PC-9 (cell line): ENCODE data around the gene THOC2. TPM values are rescaled to one million over a fixed set of nuclear protein-coding genes. Genes with fewer than 3 reads are reported as not detected.

Experiments
- BruUV-seq: library from RNA; stranded (reverse); fragments of 400-500 nt; replicated peaks from 2 replicates; lab custom pipeline; 2021; lab: Mats Ljungman, UMichigan
- CTCF ChIA-PET: fragments of 300-600 bp; sonication (Branson Sonifier 250); formaldehyde crosslinking; loops from one replicate; lab custom pipeline; 2022; ENCODE audit warnings: antibody characterized with exemption; lab: Charles Lee
- POLR2A ChIA-PET: fragments of 300-600 bp; sonication (Branson Sonifier 250); formaldehyde crosslinking; loops from one replicate; lab custom pipeline; 2022; ENCODE audit warnings: antibody characterized with exemption; ENCODE audit not compliant: unreplicated experiment; lab: Charles Lee
- DNase-seq, 2 experiments: peaks; one replicate each; pipeline versions ENCODE4 v3.0.0 to v3.0.0-alpha.2; 2015 to 2022; ENCODE audit warnings: mixed read lengths in 1 of 2
- H2AFZ ChIP-seq: fragments of 200-600 bp; sonication (generic); 2 replicates; pipeline ENCODE4 v1.8.1; 2017; ENCODE audit warnings: antibody characterized with exemption
- H3F3A ChIP-seq: fragments of 200-600 bp; sonication (generic); 2 replicates; pipeline ENCODE4 v1.8.1; 2017; ENCODE audit warnings: antibody characterized with exemption, mild to moderate bottlenecking, low read depth; ENCODE audit not compliant: insufficient read depth
- H3K27ac ChIP-seq: fragments of 200-600 bp; sonication (generic); 2 replicates; pipeline ENCODE4 v1.6.1; 2016; ENCODE audit warnings: mixed run types
- H3K27me3 ChIP-seq: fragments of 200-600 bp; sonication (generic); 2 replicates; pipeline ENCODE4 v1.6.1; 2016; ENCODE audit warnings: low read depth, mixed run types; ENCODE audit not compliant: insufficient read depth
- H3K36me3 ChIP-seq: fragments of 200-600 bp; sonication (generic); 2 replicates; pipeline ENCODE4 v1.6.1; 2016; ENCODE audit warnings: low read depth, mixed run types
- H3K4me1 ChIP-seq: fragments of 200-600 bp; sonication (generic); replicated peaks from 2 replicates; pipeline ENCODE4 v1.6.1; 2016; ENCODE audit warnings: mixed run types; ENCODE audit not compliant: insufficient read depth
- H3K4me2 ChIP-seq: fragments of 200-600 bp; sonication (generic); 2 replicates; pipeline ENCODE4 v1.6.1; 2017; ENCODE audit warnings: mixed run types
- H3K4me3 ChIP-seq: fragments of 200-600 bp; sonication (generic); 2 replicates; pipeline ENCODE4 v1.6.1; 2016; ENCODE audit warnings: mixed run types
- H3K79me2 ChIP-seq: fragments of 200-600 bp; sonication (generic); 2 replicates; pipeline ENCODE4 v1.6.1; 2017; ENCODE audit warnings: low read depth, mixed run types
- H3K9me2 ChIP-seq: fragments of 200-600 bp; sonication (generic); 2 replicates; pipeline ENCODE4 v1.8.1; 2017; ENCODE audit warnings: mild to moderate bottlenecking; ENCODE audit not compliant: insufficient read depth
- H3K9me3 ChIP-seq: fragments of 200-600 bp; sonication (generic); 2 replicates; pipeline ENCODE4 v1.8.1; 2016; ENCODE audit warnings: low read depth; ENCODE audit not compliant: insufficient read depth
- H4K20me1 ChIP-seq: fragments of 200-600 bp; sonication (generic); 2 replicates; pipeline ENCODE4 v1.8.1; 2017; ENCODE audit not compliant: insufficient read depth
- EZH2 ChIP-seq: fragments of 200-600 bp; sonication (generic); IDR thresholded peaks from 2 replicates; pipeline ENCODE4 v1.8.0; 2017; ENCODE audit warnings: antibody characterized with exemption, low read depth
- intact Hi-C: fragments of 100-400 bp; cut with micrococcal nuclease; formaldehyde crosslinking; loops from one replicate; pipeline ENCODE4 v1.10.0; 2022; ENCODE audit not compliant: unreplicated experiment
- total RNA-seq: library from RNA; stranded (reverse); gene quantifications from 2 replicates; pipeline ENCODE4 v1.2.3, GENCODE V29; 2021
- TF ChIP-seq, protein P1 (sequence below): fragments of 200-600 bp; sonication (generic); conservative IDR thresholded peaks from 2 replicates; pipeline ENCODE4 v1.6.1; 2017; ENCODE audit warnings: mixed run types, antibody characterized with exemption, mild to moderate bottlenecking, moderate library complexity

The THOC2 gene
- total RNA-seq, 1 experiment from 2014 or later, result 158 TPM

DNA sequence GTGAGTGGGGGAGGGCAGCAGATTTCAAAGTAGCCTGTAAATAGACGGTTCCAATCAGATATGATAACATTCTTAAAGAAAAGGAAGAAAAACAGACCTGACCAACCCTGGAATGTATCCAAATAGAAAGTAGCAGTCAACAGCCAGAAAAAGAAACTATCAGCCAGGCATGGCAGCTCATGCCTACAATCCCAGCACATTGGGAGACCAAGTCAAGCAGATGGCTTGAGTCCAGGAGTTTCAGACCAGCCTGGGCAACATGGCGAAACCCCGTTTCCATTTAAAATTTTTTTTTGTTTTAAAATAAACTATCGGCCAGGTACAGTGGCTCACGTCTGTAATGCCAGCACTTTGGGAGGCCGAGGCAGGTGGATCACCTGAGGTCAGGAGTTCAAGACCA is 125.0 kb downstream of the THOC2 start:
- H3K27me3 ChIP-seq, result no peaks in the 10 kb centered on the region
- no peak for TF ChIP-seq EZH2
- TF ChIP-seq, protein P1, sequence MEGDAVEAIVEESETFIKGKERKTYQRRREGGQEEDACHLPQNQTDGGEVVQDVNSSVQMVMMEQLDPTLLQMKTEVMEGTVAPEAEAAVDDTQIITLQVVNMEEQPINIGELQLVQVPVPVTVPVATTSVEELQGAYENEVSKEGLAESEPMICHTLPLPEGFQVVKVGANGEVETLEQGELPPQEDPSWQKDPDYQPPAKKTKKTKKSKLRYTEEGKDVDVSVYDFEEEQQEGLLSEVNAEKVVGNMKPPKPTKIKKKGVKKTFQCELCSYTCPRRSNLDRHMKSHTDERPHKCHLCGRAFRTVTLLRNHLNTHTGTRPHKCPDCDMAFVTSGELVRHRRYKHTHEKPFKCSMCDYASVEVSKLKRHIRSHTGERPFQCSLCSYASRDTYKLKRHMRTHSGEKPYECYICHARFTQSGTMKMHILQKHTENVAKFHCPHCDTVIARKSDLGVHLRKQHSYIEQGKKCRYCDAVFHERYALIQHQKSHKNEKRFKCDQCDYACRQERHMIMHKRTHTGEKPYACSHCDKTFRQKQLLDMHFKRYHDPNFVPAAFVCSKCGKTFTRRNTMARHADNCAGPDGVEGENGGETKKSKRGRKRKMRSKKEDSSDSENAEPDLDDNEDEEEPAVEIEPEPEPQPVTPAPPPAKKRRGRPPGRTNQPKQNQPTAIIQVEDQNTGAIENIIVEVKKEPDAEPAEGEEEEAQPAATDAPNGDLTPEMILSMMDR, result no peak
- DNase-seq, result no peak
- intact Hi-C loops, result no loop called here
- ChIA-PET POLR2A (no interaction called here), CTCF (no interaction called here)
- no peaks in the 10 kb centered on the region for H3K79me2 ChIP-seq
- H3K4me1 ChIP-seq, result no peaks in the 10 kb centered on the region
- no peak overlapping the region for H3K27ac ChIP-seq
- H2AFZ ChIP-seq, result no peak overlapping the region
- 0 out of 2 replicates have a peak, but pooled peaks cover 3% of the 10 kb centered on the region for H4K20me1 ChIP-seq
- H3K4me2 ChIP-seq, result no peak overlapping the region
- peaks cover 9% of the 10 kb centered on the region; the same call in 1 of the 2 replicates for H3F3A ChIP-seq
- peaks cover 17% of the 10 kb centered on the region; the same call in 1 of the 2 replicates for H3K36me3 ChIP-seq
- BruUV-seq, result no TSS peak
- no peaks in the 10 kb centered on the region for H3K9me2 ChIP-seq
- H3K9me3 ChIP-seq, result no peaks in the 10 kb centered on the region
- no peak overlapping the region for H3K4me3 ChIP-seq

DNA sequence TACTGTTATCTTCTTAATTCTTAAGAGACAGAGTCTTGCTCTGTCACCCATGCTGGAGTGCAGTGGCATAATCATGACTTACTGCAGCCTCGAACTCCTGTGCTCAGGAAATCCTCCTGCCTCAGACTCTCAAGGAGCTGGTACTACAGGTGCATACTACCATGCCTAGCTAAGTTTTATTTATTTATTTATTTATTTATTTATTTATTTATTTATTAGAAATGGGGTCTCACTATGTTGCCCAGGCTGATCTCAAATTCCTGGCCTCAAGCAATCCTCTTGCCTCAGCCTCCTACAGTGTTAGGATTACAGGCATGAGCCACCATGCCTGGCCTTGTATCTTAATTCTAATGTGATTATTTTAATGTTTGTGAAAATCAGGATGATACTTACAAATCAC is 125.6 kb downstream of the THOC2 start:
- H3K4me3 ChIP-seq, result no peak overlapping the region
- no peaks in the 10 kb centered on the region for H3K27me3 ChIP-seq
- H3K79me2 ChIP-seq, result no peaks in the 10 kb centered on the region
- H3K36me3 ChIP-seq, result peaks cover 17% of the 10 kb centered on the region; the same call in 1 of the 2 replicates
- TF ChIP-seq, protein P1, result no peak
- TF ChIP-seq EZH2, result no peak
- no peak overlapping the region for H2AFZ ChIP-seq
- H3F3A ChIP-seq, result peaks cover 9% of the 10 kb centered on the region; the same call in 1 of the 2 replicates
- intact Hi-C loops, result no loop called here
- ChIA-PET POLR2A (no interaction called here), CTCF (no interaction called here)
- 0 out of 2 replicates have a peak, but pooled peaks cover 3% of the 10 kb centered on the region for H4K20me1 ChIP-seq
- H3K4me2 ChIP-seq, result no peak overlapping the region
- no peaks in the 10 kb centered on the region for H3K9me2 ChIP-seq
- no TSS peak for BruUV-seq
- DNase-seq, result no peak
- no peaks in the 10 kb centered on the region for H3K9me3 ChIP-seq
- H3K4me1 ChIP-seq, result no peaks in the 10 kb centered on the region
- no peak overlapping the region for H3K27ac ChIP-seq

DNA sequence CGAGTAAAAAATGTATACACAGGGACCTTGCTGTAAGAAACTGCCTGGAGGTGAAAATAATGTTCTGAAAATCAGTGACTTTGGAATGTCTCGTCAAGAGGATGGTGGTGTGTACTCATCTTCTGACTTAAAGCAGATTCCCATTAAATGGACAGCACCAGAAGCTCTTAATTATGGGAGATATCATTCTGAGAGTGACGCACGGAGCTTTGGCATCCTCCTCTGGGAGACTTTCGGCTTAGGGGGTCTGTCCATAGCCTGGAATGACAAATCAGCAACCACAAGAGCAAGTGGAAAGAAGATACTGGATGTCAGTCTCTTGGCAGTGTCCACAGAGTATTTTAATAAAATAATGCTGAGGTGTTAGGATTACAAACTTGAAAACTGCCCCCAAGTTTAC is 129.4 kb downstream of the THOC2 start:
- Histone ChIP-seq H3K9me2 (no peaks in the 10 kb centered on the region), H3F3A (peaks cover 6% of the 10 kb centered on the region; the same call in 1 of the 2 replicates), H3K4me2 (no peak overlapping the region), H3K4me3 (no peak overlapping the region), H3K9me3 (no peaks in the 10 kb centered on the region), H3K27ac (no peak overlapping the region), H3K36me3 (peaks cover 12% of the 10 kb centered on the region; the same call in 1 of the 2 replicates), H3K4me1 (no peaks in the 10 kb centered on the region), H4K20me1 (0 out of 2 replicates have a peak, but pooled peaks cover 6% of the 10 kb centered on the region), H2AFZ (no peak overlapping the region), H3K27me3 (no peaks in the 10 kb centered on the region), H3K79me2 (no peaks in the 10 kb centered on the region)
- CTCF ChIA-PET, result no interaction called here
- TF ChIP-seq, protein P1, result no peak
- no peak for TF ChIP-seq EZH2
- intact Hi-C loops, result no loop called here
- DNase-seq, result no peak
- no TSS peak for BruUV-seq
- POLR2A ChIA-PET, result no interaction called here
